ENCODE results near the gene NBPF3. TPM values are rescaled to one million over a fixed set of nuclear protein-coding genes. Genes with fewer than 3 reads are reported as not detected.
"Not testable (repeated sequence)": the region's sequence is repeated elsewhere in the genome, so short reads cannot be mapped to it uniquely, and the experiment has no call there.

The NBPF3 gene
- polyA plus RNA-seq (ENCODE audit: insufficient read length) = 6.1 TPM

DNA sequence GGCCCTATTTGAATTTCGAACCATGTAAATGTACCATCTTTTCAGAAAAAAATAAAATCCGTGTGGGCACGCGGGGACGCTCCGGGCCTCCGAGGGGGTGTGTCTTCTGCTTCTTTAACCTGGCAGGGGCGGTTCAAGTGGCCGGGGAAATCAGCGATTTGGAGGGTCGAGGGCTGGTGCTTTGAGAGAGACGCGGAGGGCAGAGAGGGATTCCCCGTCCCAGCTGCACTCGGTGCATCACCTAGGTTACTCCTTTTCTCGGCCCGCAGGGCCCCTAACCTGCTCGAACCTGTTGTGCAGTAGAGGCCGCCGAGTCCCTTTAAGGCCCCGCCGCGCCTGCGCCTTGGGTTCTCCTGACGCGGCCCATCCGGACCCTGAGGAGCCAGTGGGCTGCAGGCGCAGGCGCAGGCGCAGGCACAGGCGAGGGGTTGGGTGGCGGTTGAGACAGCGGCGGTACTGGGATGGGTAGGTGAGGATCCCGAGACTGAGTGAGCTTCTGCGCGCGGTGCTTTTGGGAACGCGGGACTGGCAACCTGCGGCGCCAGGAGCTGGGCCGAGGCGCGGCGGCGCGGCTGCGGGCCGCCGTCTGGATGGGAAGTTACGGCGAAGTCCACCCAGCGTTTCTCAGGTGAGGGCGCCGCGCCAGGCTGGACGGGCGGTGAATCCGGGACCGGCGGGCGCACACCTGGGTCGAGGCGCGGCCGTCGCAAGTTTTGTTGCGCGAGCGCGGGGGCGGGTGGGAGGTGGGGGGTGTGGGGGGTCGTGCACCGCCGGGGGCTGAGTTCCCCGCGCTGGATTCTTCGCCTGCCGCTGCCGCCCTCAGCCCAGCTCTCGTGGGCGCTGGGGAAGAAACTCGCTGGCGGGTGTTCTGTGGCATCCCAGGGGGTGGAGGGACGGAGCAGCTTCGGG is at the start of gene NBPF3:
Gene NBPF3, plus strand, starts transcription at position 417 of the 909 bp plus-strand sequence. CDS start 4,950 bp downstream, outside the sequence.
- DNase-seq (ENCODE audit: low read depth) = peak; percentile 29

- no peak for DNase-seq (ENCODE audit: low read depth)
Observed at GRCh38 chr1:21391497-21391896, 48.4 kb upstream of the NBPF3 start.

DNA sequence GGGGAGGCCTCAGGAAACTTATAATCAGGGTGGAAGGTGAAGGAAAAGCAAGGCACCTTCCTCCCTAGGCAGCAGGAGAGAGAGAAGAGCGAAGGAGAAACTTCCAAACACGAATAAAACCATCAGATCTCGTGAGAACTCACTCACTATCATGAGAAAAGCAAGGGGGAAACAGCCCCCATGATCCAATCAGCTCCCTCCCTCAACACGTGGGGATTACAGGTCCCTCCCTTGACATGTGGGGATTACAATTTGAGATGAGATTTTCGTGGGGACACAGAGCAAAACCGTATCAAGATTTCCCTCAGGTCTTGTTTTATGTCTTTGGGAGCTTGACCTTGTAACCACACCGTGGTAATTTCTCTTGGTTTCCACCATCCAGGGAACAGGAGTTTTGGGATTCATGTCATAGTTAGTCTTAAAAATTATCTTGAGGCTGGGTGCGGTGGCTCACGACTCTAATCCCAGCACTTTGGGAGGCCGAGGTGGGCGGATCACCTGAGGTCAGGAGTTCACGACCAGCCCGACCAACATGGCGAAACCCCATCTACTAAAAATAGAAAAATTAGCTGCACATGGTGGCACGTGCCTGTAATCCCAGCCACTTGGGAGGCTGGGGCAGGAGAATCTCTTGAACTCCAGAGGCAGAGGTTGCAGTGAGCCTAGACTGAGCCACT is 47.2 kb upstream of the NBPF3 start:
- DNase-seq (ENCODE audit: low read depth) = no peak

DNA sequence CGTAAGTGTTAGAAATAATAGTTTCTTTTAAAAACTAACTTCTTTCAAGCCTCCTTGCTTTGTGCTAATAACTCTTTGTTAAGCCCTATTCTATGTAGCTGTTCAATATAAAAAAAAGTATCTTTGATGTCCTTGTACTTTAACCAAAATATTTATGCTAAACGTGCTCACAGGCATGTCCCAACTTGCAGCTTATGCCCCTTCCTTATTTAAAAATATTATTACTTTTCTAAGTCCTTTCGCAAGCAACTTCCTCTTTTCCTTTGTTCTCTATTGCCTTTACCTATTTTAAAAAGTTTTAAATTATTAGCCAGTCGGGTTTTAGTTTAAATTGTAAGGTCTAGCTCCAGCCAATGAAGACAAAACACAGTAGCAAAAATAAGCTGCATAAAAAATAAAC is 43.4 kb upstream of the NBPF3 start:
- DNase-seq (ENCODE audit: low read depth) = no peak

- DNase-seq (ENCODE audit: low read depth) = no peak
Observed at GRCh38 chr1:21397813-21398188, 42.1 kb upstream of the NBPF3 start.

GRCh38 chr1:21401726-21402346 is 38.1 kb upstream of the NBPF3 start:
- DNase-seq (ENCODE audit: low read depth) = not testable (repeated sequence)

DNA sequence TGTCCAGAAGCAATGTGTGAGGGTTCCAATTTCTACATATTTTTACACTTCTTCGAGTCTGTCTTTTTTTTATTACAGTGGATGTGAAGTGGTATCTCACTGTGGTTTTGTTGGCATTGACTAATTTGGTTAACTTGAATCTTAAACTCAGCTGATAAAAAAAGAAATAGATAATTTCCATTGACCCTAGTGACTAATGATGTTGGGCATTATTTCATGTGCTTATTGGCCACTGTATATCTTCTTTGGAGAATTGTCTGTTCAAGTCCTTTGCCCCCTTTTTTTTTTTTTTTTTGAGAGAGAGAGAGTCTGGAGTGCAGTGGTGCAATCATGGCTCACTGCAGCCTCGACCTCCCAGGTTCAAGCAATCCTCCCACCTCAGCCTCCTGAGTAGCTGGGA is 33.3 kb upstream of the NBPF3 start:
- no peak for DNase-seq (ENCODE audit: low read depth)

GRCh38 chr1:21409897-21410296 is 30.0 kb upstream of the NBPF3 start:
- not testable (repeated sequence) for DNase-seq (ENCODE audit: low read depth)

GRCh38 chr1:21414015-21414414 is 25.9 kb upstream of the NBPF3 start:
- no peak for DNase-seq (ENCODE audit: low read depth)

DNA sequence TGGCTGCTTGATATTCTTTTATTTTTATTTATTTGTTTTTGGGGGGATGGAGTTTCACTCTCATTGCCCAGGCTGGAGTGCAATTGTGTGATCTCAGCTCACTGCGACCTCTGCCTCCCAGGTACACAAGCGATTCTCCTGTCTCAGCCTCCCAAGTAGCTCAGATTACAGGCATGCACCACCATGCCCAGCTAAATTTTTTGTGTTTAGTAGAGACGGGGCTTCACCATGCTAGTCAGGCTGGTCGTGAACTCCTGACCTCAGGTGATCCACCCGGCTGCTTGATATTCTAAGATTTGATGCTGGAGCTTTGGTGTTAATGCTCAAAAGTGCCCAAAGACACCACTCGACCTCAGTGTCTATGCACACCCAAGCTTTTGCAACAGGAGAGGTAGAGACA is 19.6 kb upstream of the NBPF3 start:
- not testable (repeated sequence) for DNase-seq (ENCODE audit: low read depth)

- DNase-seq (ENCODE audit: low read depth) = not testable (repeated sequence)
Observed at GRCh38 chr1:21421307-21421706, 18.6 kb upstream of the NBPF3 start.

DNA sequence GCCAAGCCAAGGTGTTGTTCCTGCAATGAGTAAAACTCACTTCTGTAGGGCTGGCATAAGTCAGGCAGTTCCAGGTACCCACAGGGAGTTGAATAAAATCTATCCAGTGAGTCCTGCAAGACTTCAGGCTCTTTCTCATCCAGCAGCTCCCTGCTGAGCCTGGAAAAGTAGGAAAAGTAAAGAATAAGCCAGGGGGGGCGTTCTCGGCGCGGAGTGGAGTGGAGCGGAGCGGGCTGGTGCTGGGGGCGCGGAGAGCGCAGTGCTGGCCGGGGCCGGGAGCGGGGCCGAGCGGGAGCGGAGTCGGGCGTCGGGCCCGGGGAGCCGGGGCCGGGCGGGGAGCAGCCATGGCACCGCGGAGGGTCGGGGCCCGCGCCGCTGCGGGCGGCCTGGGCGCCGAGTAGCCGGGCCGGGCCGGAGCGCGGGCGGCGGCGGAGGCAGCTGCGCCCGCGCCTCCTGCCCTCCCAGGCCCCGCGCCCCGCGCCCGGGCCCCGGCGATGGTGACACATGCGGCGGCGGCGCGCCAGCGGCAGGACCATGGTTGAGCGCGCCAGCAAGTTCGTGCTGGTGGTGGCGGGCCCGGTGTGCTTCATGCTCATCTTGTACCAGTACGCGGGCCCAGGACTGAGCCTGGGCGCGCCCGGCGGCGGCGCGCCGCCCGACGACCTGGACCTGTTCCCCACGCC is 12.0 kb upstream of the NBPF3 start:
- DNase-seq (ENCODE audit: low read depth) = not testable (repeated sequence)

- not testable (repeated sequence) for DNase-seq (ENCODE audit: low read depth)
Observed at GRCh38 chr1:21428481-21429073, 11.4 kb upstream of the NBPF3 start.

GRCh38 chr1:21429210-21429609 is 10.7 kb upstream of the NBPF3 start:
- not testable (repeated sequence) for DNase-seq (ENCODE audit: low read depth)

DNA sequence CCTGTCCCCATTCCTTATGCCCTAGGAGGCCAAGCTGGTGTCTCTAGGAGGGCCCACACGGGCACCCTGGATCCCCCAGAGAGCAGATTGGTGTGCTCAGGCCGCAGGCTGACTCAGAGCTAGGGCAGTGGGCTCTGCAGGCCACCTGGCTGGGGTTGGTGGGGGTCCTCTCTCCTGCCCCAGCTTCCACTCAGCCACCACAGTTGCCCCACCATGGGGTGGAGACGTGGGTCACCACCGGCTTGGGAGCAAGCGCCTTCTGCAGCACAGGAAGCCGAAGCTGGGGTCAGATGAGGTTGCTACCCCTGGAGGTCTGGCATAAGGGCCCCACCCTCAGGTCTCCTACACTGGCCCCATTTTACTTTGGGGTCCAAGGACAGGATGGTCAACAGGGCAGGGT is 9.1 kb upstream of the NBPF3 start:
- not testable (repeated sequence) for DNase-seq (ENCODE audit: low read depth)

DNA sequence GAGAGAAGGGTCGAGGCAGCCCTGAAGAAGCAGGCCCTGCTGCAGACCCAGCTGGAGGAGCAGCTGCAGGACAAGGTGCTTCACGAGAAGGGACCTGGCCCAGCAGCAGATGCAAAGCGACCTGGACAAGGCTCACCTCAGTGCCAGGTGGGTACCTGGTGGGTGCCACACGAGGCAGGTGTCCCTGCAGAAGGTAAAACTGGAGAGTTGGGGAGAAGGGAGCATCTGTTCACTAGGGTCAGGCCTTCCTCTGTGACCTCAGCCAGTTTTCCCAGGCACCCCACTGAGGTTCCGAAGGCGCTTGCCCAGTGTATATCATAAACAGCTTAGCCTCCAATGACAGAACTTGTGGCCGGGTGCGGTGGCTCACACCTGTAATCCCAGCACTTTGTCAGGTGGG is 5.5 kb upstream of the NBPF3 start:
- no peak for DNase-seq (ENCODE audit: low read depth)

GRCh38 chr1:21435646-21436487 is 4.1 kb upstream of the NBPF3 start:
- no peak for DNase-seq (ENCODE audit: low read depth)

DNA sequence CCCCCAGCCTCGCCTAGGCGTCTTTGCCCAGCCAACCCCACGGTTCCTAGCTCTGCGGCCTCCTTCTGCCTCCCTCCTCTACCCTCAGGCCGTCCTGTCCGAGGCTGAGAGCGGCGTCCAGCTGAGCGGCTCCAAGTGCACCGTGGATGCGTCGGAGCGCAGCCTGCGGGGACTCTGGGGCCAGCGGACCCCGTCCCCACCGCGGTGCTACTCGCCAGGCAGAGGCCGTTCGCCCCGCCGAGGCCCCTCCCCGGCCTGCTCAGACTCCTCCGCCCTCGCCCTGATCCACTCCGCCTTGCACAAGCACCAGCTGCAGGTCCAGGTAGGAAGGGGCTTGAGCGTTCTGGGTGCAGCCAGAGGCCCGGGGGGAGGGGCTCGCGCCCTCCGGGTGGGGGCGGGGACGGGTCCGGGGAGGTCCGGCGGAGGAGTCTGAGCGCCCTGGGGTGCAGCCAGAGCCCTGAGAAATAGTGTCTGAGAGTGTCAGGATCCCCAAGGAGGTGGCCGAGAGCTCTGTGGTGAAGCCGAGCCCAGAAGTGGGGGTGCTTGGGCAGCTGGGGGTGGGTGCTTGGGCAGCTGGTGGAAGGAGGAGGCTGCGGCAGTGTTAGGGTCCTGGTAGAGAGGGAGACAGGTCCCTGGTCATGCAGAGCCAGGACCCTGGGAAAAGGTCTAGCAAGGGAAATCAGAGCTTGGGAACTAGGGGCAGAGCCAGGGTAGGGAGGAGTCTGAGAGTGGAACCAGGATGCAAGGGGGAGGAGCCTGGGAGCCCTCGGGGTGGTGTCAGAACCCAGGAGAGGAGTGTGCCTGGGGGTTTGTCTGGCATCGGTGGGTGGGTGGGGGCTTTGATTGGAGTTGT is 3.2 kb upstream of the NBPF3 start:
- no peak for DNase-seq (ENCODE audit: low read depth)

GRCh38 chr1:21437341-21437640 is 2.6 kb upstream of the NBPF3 start:
- DNase-seq (ENCODE audit: low read depth) = no peak
